ENCODE results near the gene MXD3.

Gene MXD3

GRCh38 chr5:177313561-177314259, 2.0 kb upstream of the MXD3 start:
- TF ChIP-seq TAF1 (IDR thresholded peaks at IDR 0.05; ENCODE audit: borderline replicate concordance, insufficient read depth, low read length) (no peak), REST (IDR thresholded peaks at IDR 0.05; ENCODE audit: insufficient read depth in 1 of 2, low read depth in 2 of 2, low read length in 2 of 2) (no peak), FOXP2 (optimal IDR thresholded peaks at IDR 0.05; ENCODE audit: borderline replicate concordance, extremely low read depth, extremely low read length, insufficient read depth) (no peak), SIN3A (IDR thresholded peaks at IDR 0.05; ENCODE audit: borderline replicate concordance, insufficient read depth, low read length) (no peak), POLR2AphosphoS5 (IDR thresholded peaks at IDR 0.05; ENCODE audit: low read depth, low read length) (no peak)

GRCh38 chr5:177312649-177313181, 1.0 kb upstream of the MXD3 start:
- TF ChIP-seq TAF1 (IDR thresholded peaks at IDR 0.05; ENCODE audit: borderline replicate concordance, insufficient read depth, low read length) (no peak), POLR2AphosphoS5 (IDR thresholded peaks at IDR 0.05; ENCODE audit: low read depth, low read length) (no peak), SIN3A (IDR thresholded peaks at IDR 0.05; ENCODE audit: borderline replicate concordance, insufficient read depth, low read length) (no peak), REST (IDR thresholded peaks at IDR 0.05; ENCODE audit: insufficient read depth in 1 of 2, low read depth in 2 of 2, low read length in 2 of 2) (no peak), FOXP2 (optimal IDR thresholded peaks at IDR 0.05; ENCODE audit: borderline replicate concordance, extremely low read depth, extremely low read length, insufficient read depth) (no peak)

- TF ChIP-seq POLR2AphosphoS5 (IDR thresholded peaks at IDR 0.05; ENCODE audit: low read depth, low read length) (no peak), FOXP2 (optimal IDR thresholded peaks at IDR 0.05; ENCODE audit: borderline replicate concordance, extremely low read depth, extremely low read length, insufficient read depth) (no peak), TAF1 (IDR thresholded peaks at IDR 0.05; ENCODE audit: borderline replicate concordance, insufficient read depth, low read length) (no peak), REST (IDR thresholded peaks at IDR 0.05; ENCODE audit: insufficient read depth in 1 of 2, low read depth in 2 of 2, low read length in 2 of 2) (no peak), SIN3A (IDR thresholded peaks at IDR 0.05; ENCODE audit: borderline replicate concordance, insufficient read depth, low read length) (no peak)
Observed at GRCh38 chr5:177311392-177311722, 341 bp downstream of the MXD3 start.

- no peak for TF ChIP-seq POLR2AphosphoS5 (IDR thresholded peaks at IDR 0.05; ENCODE audit: low read depth, low read length)
- no peak for TF ChIP-seq REST (IDR thresholded peaks at IDR 0.05; ENCODE audit: insufficient read depth in 1 of 2, low read depth in 2 of 2, low read length in 2 of 2)
- TF ChIP-seq TAF1 (IDR thresholded peaks at IDR 0.05; ENCODE audit: borderline replicate concordance, insufficient read depth, low read length): no peak
- peak; percentile 81; the same call in 1 of the 2 replicates for TF ChIP-seq SIN3A (IDR thresholded peaks at IDR 0.05; ENCODE audit: borderline replicate concordance, insufficient read depth, low read length)
- TF ChIP-seq FOXP2 (optimal IDR thresholded peaks at IDR 0.05; ENCODE audit: borderline replicate concordance, extremely low read depth, extremely low read length, insufficient read depth): no peak
Observed at GRCh38 chr5:177310757-177311391, 824 bp downstream of the MXD3 start.

All from PFSK-1 (cell line).